NB4 (cell line): ENCODE data around the gene DYDC2.

ENCODE experiments used
- CTCF ChIP-seq: IDR thresholded peaks from one replicate; pipeline ENCODE4 v1.5.1; 2012; ENCODE audit warnings: low read depth, low read length
- MAX ChIP-seq: IDR thresholded peaks from 2 replicates; pipeline ENCODE4 v1.6.1; 2011; ENCODE audit warnings: low read depth, low read length
- POLR2A ChIP-seq: IDR thresholded peaks from 2 replicates; pipeline ENCODE4 v1.6.1; 2011; ENCODE audit warnings: mild to moderate bottlenecking; ENCODE audit not compliant: insufficient read length; ENCODE audit errors: extremely low read depth

GRCh38 chr10:80380185-80380584, 23.6 kb downstream of the DYDC2 start:
- no peak for TF ChIP-seq CTCF
- no peak for TF ChIP-seq POLR2A
- no peak for TF ChIP-seq MAX
